Endodermal cell (in vitro differentiated cells): Measurements from ENCODE around the gene ZNF831. TPM values are rescaled to one million over a fixed set of nuclear protein-coding genes. Genes with fewer than 3 reads are reported as not detected.

Experiments used
- DNase-seq: peaks from one replicate; pipeline ENCODE4 v3.0.0-alpha.2; 2017
- H3K27ac ChIP-seq: 2 replicates; pipeline ENCODE4 v1.5.1; 2013; ENCODE audit warnings: mild to moderate bottlenecking, low read depth, low read length, moderate library complexity
- H3K27me3 ChIP-seq: 2 replicates; pipeline ENCODE4 v1.6.1; 2013; ENCODE audit warnings: mild to moderate bottlenecking, low read length, moderate library complexity; ENCODE audit not compliant: insufficient read depth, control insufficient read depth, poor library complexity, severe bottlenecking
- H3K36me3 ChIP-seq: 2 replicates; pipeline ENCODE4 v1.7.0; 2013; ENCODE audit warnings: mild to moderate bottlenecking, low read length, moderate library complexity; ENCODE audit not compliant: control insufficient read depth, insufficient read depth
- H3K4me1 ChIP-seq: one replicate; pipeline ENCODE4 v1.7.0; 2013; ENCODE audit warnings: low read length; ENCODE audit not compliant: control insufficient read depth, insufficient read depth
- H3K4me3 ChIP-seq: 2 replicates; pipeline ENCODE4 v1.5.1; 2013; ENCODE audit warnings: mild to moderate bottlenecking, low read length, moderate library complexity
- H3K9ac ChIP-seq: 2 replicates; pipeline ENCODE4 v1.6.1; 2013; ENCODE audit warnings: mild to moderate bottlenecking, low read length, moderate library complexity; ENCODE audit not compliant: poor library complexity, severe bottlenecking; ENCODE audit errors: extremely low read depth
- H3K9me3 ChIP-seq: 2 replicates; pipeline ENCODE4 v1.6.1; 2013; ENCODE audit warnings: mild to moderate bottlenecking, low read length, moderate library complexity; ENCODE audit not compliant: control insufficient read depth
- H3K27ac Mint-ChIP-seq: 2 replicates; pipeline ENCODE4 v1.8.0; 2020; ENCODE audit warnings: mixed read lengths
- H3K27me3 Mint-ChIP-seq: 2 replicates; pipeline ENCODE4 v1.8.0; 2021; ENCODE audit warnings: mild to moderate bottlenecking, mixed read lengths; ENCODE audit not compliant: insufficient read depth
- H3K36me3 Mint-ChIP-seq: 2 replicates; pipeline ENCODE4 v1.8.0; 2020; ENCODE audit warnings: low read depth, mixed read lengths
- H3K4me1 Mint-ChIP-seq: 2 replicates; pipeline ENCODE4 v1.8.0; 2020; ENCODE audit warnings: mixed read lengths
- H3K4me3 Mint-ChIP-seq: 2 replicates; pipeline ENCODE4 v1.8.0; 2020; ENCODE audit warnings: mild to moderate bottlenecking, moderate library complexity, mixed read lengths
- H3K9me3 Mint-ChIP-seq: 2 replicates; pipeline ENCODE4 v1.8.0; 2020; ENCODE audit warnings: mild to moderate bottlenecking, mixed read lengths
- CTCF ChIP-seq: fragments of 200-600 bp; sonication (generic); conservative IDR thresholded peaks from 2 replicates; pipeline ENCODE4 v1.5.0; 2021; ENCODE audit warnings: antibody characterized with exemption, mild to moderate bottlenecking
- WGBS, 2 experiments: methylation state at CpG; one replicate each; pipeline versions ENCODE4 v1.1.5 to v1.1.7; 2013; ENCODE audit warnings: missing lambda C conversion rate in 2 of 2, mixed read lengths in 1 of 2; ENCODE audit not compliant: insufficient coverage in 1 of 2, insufficient read length in 1 of 2; 5-methylcytosine and 5-hydroxymethylcytosine counted together
- total RNA-seq, 2 donors: library from RNA; stranded (reverse); fragmentation: NEBNext Ultra II Directional in 1 of 2; extraction: Animal tissue kit (Norgen Biotek cat#: 25700) in 1 of 2; gene quantifications; 2 replicates in 1 of 2; 3 replicates in 1 of 2; pipeline ENCODE4 v1.2.1, GENCODE V29; 2021

Gene ZNF831
- total RNA-seq, 2 donors from 2014 or later = not detected

- Mint-ChIP-seq H3K4me1 (peaks cover 29% of the 10 kb centered on the region), H3K36me3 (no peaks in the 10 kb centered on the region), H3K9me3 (no peaks in the 10 kb centered on the region), H3K4me3 (peak overlapping the region; percentile 54), H3K27me3 (peaks cover 71% of the 10 kb centered on the region), H3K27ac (no peak overlapping the region)
- Histone ChIP-seq H3K9ac (no peak overlapping the region), H3K36me3 (no peaks in the 10 kb centered on the region), H3K9me3 (no peaks in the 10 kb centered on the region), H3K27ac (no peak overlapping the region), H3K4me3 (peak overlapping the region; percentile 76), H3K4me1 (no peaks in the 10 kb centered on the region), H3K27me3 (peaks cover 62% of the 10 kb centered on the region)
- peak; percentile 76 for DNase-seq
- 51 to 54% methylated on average over 17 to 20 of the region's 21 CpGs for WGBS, 2 experiments
- TF ChIP-seq CTCF = peak; percentile 49
Measured at GRCh38 chr20:59223182-59223601, 59.6 kb downstream of the ZNF831 start.

- TF ChIP-seq CTCF = no peak
- Histone ChIP-seq H3K9ac (no peak overlapping the region), H3K27me3 (peaks cover 62% of the 10 kb centered on the region), H3K27ac (no peak overlapping the region), H3K36me3 (no peaks in the 10 kb centered on the region), H3K4me1 (no peaks in the 10 kb centered on the region), H3K4me3 (no peak overlapping the region), H3K9me3 (no peaks in the 10 kb centered on the region)
- DNase-seq = no peak
- Mint-ChIP-seq H3K27ac (no peak overlapping the region), H3K4me1 (peaks cover 25% of the 10 kb centered on the region), H3K36me3 (no peaks in the 10 kb centered on the region), H3K27me3 (peaks cover 71% of the 10 kb centered on the region), H3K4me3 (no peak overlapping the region), H3K9me3 (no peaks in the 10 kb centered on the region)
- WGBS, 2 experiments = 89 to 100% methylated on average over 1 to 11 of the region's 12 CpGs
Measured at GRCh38 chr20:59223750-59224149, 60.1 kb downstream of the ZNF831 start.

- Histone ChIP-seq H3K4me1 (no peaks in the 10 kb centered on the region), H3K27ac (no peak overlapping the region), H3K36me3 (no peaks in the 10 kb centered on the region), H3K27me3 (peaks cover 62% of the 10 kb centered on the region), H3K4me3 (no peak overlapping the region), H3K9ac (no peak overlapping the region), H3K9me3 (no peaks in the 10 kb centered on the region)
- Mint-ChIP-seq H3K27me3 (peaks cover 68% of the 10 kb centered on the region), H3K27ac (no peak overlapping the region), H3K4me1 (peaks cover 22% of the 10 kb centered on the region), H3K4me3 (no peak overlapping the region), H3K9me3 (no peaks in the 10 kb centered on the region), H3K36me3 (no peaks in the 10 kb centered on the region)
- no peak for DNase-seq
- 93 to 94% methylated on average over 5 to 8 of the region's 8 CpGs for WGBS, 2 experiments
- TF ChIP-seq CTCF = no peak
Measured at GRCh38 chr20:59224236-59224635, 60.6 kb downstream of the ZNF831 start.
